Astrocyte of the spinal cord (primary cell): ENCODE measurements around the gene TIAL1.
"Not testable (repeated sequence)": the region's sequence is repeated elsewhere in the genome, so short reads cannot be mapped to it uniquely, and the experiment has no call there.

Source experiments
- DNase-seq: peaks from one replicate; pipeline ENCODE4 v3.0.0; 2011; ENCODE audit warnings: low read depth, low spot score
- H3K4me3 ChIP-seq: 2 replicates; pipeline ENCODE4 v1.5.1; 2011; ENCODE audit warnings: low read depth, mild to moderate bottlenecking, low read length, moderate library complexity
- CTCF ChIP-seq: IDR thresholded peaks from 2 replicates; pipeline ENCODE4 v1.5.1; 2012; ENCODE audit warnings: low read depth, mild to moderate bottlenecking, low read length, inconsistent platforms
- in situ Hi-C: cut with HindIII; loops from 2 replicates; pipeline ENCODE4 v1.10.0; 2017; ENCODE audit warnings: low sequenced_read_pairs

Gene TIAL1

DNA sequence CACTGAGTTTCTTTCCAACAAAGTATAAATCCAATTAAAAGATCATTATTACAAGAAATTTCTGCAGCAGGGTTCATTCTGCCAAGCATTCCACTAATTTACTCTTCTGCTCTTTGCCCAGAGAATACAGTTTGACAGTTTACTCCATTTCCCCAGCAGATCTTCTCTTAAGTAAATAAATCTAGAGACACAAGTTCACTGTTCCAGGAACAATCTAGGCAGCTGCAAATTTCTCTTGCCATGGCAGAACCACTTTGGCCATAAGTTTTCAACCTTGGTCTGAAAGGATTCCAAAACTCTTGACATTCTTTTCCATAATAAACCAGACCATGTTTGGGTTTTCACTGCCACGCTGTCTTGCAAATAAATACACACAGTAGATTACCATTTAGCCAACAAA, 65.7 kb downstream of the TIAL1 start:
- TF ChIP-seq CTCF: no peak
- no peak overlapping the region for H3K4me3 ChIP-seq
- peak; percentile 51 for DNase-seq
- in situ Hi-C loops: no loop called here

GRCh38 chr10:119528663-119529237, 68.0 kb downstream of the TIAL1 start:
- in situ Hi-C loops, H3K4me3 ChIP-seq: not testable (repeated sequence)
- peak; percentile 80 for DNase-seq

DNA sequence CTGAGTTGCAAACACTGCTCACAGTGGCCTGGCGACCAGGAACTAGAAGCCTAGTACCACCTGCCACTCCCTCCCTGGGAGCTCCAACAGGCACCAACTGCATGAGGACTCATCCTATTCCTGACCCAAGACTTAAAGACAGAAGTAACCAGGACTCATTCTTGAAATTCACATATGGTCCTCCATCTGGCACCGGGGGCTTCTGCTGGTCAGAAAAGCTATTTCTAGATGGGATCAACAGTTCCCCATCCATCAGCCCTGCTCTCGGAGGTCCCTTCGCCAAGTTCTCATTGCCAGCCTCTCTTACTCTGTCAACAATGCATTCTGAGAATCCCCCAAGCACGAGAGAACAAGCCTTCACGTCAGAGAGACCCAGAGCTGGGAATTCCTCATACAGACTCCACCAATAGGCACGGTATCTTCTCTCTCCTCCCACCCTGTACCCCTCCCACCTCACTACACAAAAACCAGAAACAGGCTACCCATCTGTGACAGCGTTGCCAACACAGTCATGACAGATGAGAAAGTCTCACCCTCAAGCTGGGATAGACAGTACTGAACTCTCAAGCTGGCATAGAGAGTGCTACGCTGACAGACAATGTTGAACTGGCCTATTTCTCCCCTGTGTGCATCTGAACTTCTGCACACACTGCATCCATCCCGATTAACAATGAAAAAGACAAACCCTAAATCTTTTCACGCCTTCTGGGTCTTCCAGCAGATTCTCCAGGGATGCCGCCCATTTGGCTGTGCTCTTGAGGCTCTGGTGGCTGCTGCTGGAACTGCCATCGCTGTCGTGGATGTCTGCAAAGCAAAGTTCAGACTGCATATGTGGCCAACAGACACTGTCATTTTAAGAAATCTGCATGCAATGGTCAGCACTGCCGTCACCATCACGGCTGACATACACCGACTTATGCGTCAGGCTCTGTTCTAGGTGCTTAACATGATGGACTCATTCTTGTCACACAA, 69.9 kb downstream of the TIAL1 start:
- peak; percentile 16 for TF ChIP-seq CTCF
- DNase-seq: no peak
- in situ Hi-C loops: no loop called here
- no peak overlapping the region for H3K4me3 ChIP-seq

DNA sequence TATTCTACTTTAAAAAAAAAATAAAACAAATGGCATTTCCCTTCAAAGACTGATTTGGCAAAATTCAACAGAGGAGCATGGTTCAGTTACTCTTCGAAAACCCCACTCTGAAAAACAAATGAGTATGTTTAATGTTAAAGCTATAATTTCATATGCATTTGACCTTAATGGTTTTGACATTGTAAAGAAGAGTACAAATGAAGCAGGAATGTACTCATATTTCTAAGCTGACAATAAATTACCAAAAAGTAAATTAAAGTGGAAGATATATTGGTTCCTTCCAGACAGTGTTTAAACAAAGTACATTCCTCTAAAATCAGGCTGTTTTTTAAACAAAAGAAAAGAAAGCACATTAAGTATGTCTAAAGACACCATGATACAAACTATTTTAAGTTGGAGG, 70.6 kb downstream of the TIAL1 start:
- no peak for DNase-seq
- no peak for TF ChIP-seq CTCF
- in situ Hi-C loops: no loop called here
- H3K4me3 ChIP-seq: no peak overlapping the region

DNA sequence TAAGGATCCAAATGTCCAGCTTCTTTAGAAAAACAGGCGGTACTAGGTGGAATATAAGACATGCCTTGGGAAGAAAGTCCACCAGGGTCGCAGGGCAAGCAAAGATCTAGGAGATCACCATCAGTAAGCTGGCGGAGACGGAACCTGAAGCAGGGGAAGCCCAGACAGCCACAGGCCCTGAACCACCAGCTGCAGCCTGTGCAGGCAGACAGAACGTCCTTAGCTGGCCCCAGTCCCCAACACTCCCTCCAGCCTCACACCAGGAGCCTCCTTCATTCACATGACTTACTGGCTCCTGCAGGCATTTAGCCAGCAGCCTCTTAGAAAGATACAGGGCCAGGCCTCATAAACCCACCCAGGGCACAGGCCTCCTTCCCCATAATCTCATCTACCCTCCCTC, 71.6 kb downstream of the TIAL1 start:
- DNase-seq: no peak
- no peak for TF ChIP-seq CTCF
- in situ Hi-C loops: no loop called here
- H3K4me3 ChIP-seq: no peak overlapping the region

DNA sequence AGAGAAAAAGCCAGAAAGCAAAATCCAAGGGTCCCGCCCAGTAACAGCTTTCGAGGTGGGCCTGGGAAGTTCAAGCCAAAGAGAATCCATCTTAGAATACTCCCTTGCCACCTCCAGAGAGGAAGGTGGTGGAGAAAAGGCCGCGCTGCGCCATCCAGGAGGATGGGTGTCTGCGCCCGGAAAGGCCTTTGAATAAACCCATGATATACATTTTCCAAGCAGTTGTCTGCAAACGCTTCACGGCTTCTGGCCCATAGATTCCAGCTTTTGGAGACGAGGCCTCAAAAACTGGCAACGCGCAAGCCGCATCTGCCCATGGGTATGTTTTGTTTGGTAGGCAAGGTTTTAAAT, 72.1 kb downstream of the TIAL1 start:
- no peak for TF ChIP-seq CTCF
- no peak for DNase-seq
- no peak overlapping the region for H3K4me3 ChIP-seq
- in situ Hi-C loops: no loop called here

DNA sequence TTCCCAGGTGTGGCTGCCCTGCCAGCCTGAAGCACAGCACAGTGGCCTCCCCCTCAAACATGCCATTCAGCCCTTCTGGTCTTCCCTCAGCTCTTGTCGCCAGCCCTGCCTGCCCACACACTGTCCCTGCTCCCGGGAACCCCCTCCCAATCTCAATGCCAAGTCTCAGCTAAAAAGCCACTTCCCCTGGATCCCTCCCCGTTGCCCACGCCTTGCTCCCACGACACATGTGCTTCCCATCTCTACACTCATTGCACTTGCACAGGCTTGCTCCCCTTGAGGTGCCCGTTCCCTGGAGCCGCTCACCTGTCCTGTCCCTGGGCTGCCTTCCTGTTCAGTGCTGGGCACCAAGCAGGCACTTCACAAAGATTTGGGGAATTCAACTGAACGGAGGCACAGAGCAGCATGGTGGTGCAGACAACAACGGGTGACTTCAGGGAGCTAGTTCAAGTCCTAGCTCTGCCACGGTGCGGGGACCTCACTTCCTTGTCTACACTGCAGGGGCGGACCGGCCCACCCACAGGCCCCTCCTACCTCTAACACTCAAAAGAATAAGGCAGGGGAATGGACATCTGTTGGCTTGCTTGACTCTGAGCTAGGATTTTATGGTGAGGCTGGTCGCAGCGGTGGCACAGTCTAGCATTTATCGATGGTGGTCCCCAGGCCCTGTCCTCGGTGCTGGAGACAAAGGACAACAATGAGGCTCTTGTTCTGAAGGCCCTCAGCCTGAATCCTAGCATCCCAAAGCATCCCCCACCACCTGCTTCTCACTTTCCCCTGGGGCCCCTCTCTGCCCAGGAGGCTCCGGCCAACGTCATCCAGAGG, 72.7 kb downstream of the TIAL1 start:
- in situ Hi-C loops: no loop called here

More for the DNA sequence above, 72.7 kb downstream of the TIAL1 start:
- no peak for DNase-seq
- TF ChIP-seq CTCF: no peak
- H3K4me3 ChIP-seq: no peak overlapping the region
